MCF 10A (cell line): ENCODE data around the gene RPTOR. TPM values are rescaled to one million over a fixed set of nuclear protein-coding genes. Genes with fewer than 3 reads are reported as not detected.
A peak's percentile ranks its signal among the peaks of the same experiment; 100 is the strongest.

Source experiments
- BruUV-seq: library from RNA; stranded (reverse); fragments of 400-500 nt; replicated peaks from 2 replicates; lab custom pipeline; 2021; lab: Mats Ljungman, UMichigan
- CTCF ChIA-PET: fragments of 300-600 bp; sonication (Branson Sonifier 250); formaldehyde crosslinking; extraction: SDS; loops from one replicate; lab custom pipeline; 2021; ENCODE audit warnings: antibody characterized with exemption, inconsistent platforms; lab: Yijun Ruan, JAX
- POLR2A ChIA-PET: fragments of 300-600, 350-650 bp; sonication (Branson Sonifier 250); formaldehyde crosslinking; extraction: SDS; loops from one replicate; lab custom pipeline; 2020; ENCODE audit warnings: antibody characterized with exemption, inconsistent platforms; lab: Yijun Ruan, JAX
- DNase-seq: peaks from one replicate; pipeline ENCODE4 v3.0.0-alpha.2; 2018; ENCODE audit not compliant: unreplicated experiment
- H3K27ac Mint-ChIP-seq: one replicate; pipeline ENCODE4 v1.8.0; 2022; ENCODE audit warnings: mild to moderate bottlenecking, low read depth, mixed read lengths; ENCODE audit not compliant: unreplicated experiment
- H3K27me3 Mint-ChIP-seq: one replicate; pipeline ENCODE4 v1.8.0; 2022; ENCODE audit warnings: mixed read lengths; ENCODE audit not compliant: insufficient read depth, unreplicated experiment
- H3K36me3 Mint-ChIP-seq: one replicate; pipeline ENCODE4 v1.8.0; 2022; ENCODE audit warnings: mild to moderate bottlenecking, moderate library complexity, mixed read lengths; ENCODE audit not compliant: insufficient read depth, unreplicated experiment
- H3K4me1 Mint-ChIP-seq: one replicate; pipeline ENCODE4 v1.8.0; 2022; ENCODE audit warnings: mixed read lengths; ENCODE audit not compliant: insufficient read depth, unreplicated experiment
- H3K4me3 Mint-ChIP-seq: one replicate; pipeline ENCODE4 v1.8.0; 2022; ENCODE audit warnings: mild to moderate bottlenecking, moderate library complexity, mixed read lengths; ENCODE audit not compliant: unreplicated experiment
- H3K9me3 Mint-ChIP-seq: one replicate; pipeline ENCODE4 v1.8.0; 2022; ENCODE audit warnings: mixed read lengths; ENCODE audit not compliant: unreplicated experiment
- intact Hi-C: fragments of 100-400 bp; cut with micrococcal nuclease; formaldehyde crosslinking; loops from 2 replicates; pipeline ENCODE4 v1.14.1; 2022
- total RNA-seq: library from RNA; stranded (reverse); gene quantifications from 2 replicates; pipeline ENCODE4 v1.2.3, GENCODE V29; 2022
- TF ChIP-seq, protein P1 (sequence below): fragments of 200-600 bp; IDR thresholded peaks from one replicate; pipeline ENCODE4 v1.8.0; 2022; ENCODE audit warnings: antibody characterized with exemption, mild to moderate bottlenecking; ENCODE audit not compliant: unreplicated experiment

The RPTOR gene
- total RNA-seq, 1 experiment from 2014 or later, result 41.3 TPM

DNA sequence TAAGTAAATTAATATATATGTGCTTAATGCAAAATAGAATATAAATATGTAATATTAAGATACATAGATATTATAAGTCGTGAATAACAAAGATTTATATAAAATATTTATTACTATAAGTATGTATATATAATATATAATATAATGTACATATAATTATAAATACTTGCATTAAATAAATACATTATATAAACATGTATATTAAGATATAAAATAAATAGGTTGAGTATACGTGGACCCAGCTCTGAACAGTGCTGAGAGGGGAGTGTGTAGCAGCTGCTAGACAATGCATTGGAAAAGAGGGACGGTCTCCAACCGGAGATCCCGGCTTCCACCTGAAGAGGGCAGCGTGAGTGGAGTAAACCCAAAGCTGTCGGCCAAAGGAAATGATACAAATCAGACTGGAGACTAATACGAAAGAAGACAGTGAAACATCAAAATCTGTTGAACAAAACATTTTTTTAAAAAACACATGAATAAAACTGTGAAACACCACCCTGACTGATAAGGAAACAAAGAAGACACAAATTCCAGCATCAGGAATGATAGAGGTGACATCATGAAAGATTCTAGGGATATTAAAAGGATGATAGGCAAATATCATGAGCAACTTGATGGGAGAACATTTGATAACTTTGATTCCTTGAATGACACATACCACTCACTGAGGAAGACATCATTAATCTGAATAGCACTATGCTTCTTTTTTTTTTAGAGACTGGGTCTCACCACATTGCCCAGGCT, 321.6 kb downstream of the RPTOR start:
- peaks cover 6% of the 10 kb centered on the region for H3K4me1 Mint-ChIP-seq
- peaks cover 21% of the 10 kb centered on the region for H3K36me3 Mint-ChIP-seq
- no peak overlapping the region for H3K4me3 Mint-ChIP-seq
- no peaks in the 10 kb centered on the region for H3K9me3 Mint-ChIP-seq
- intact Hi-C loops, result loop anchor here (1.0 to 2.0 kb wide), 3 partner anchors 33 to 115 kb away; no protein-coding TSS in a partner anchor
- CTCF ChIA-PET, result interaction anchor here (0.5 to 1.4 kb wide), 7 partner anchors 11 to 285 kb away, joined by 3 to 4 read pairs (median 3); no protein-coding TSS in a partner anchor
- H3K27ac Mint-ChIP-seq, result no peak overlapping the region
- no peaks in the 10 kb centered on the region for H3K27me3 Mint-ChIP-seq
- TF ChIP-seq, protein P1, sequence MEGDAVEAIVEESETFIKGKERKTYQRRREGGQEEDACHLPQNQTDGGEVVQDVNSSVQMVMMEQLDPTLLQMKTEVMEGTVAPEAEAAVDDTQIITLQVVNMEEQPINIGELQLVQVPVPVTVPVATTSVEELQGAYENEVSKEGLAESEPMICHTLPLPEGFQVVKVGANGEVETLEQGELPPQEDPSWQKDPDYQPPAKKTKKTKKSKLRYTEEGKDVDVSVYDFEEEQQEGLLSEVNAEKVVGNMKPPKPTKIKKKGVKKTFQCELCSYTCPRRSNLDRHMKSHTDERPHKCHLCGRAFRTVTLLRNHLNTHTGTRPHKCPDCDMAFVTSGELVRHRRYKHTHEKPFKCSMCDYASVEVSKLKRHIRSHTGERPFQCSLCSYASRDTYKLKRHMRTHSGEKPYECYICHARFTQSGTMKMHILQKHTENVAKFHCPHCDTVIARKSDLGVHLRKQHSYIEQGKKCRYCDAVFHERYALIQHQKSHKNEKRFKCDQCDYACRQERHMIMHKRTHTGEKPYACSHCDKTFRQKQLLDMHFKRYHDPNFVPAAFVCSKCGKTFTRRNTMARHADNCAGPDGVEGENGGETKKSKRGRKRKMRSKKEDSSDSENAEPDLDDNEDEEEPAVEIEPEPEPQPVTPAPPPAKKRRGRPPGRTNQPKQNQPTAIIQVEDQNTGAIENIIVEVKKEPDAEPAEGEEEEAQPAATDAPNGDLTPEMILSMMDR, result peak; percentile 54
- POLR2A ChIA-PET, result interaction anchor here (0.6 to 1.7 kb wide), 5 partner anchors 10 to 365 kb away, joined by 3 to 12 read pairs (median 3); no protein-coding TSS in a partner anchor
- DNase-seq, result peak; percentile 76
- BruUV-seq, result no TSS peak

- Mint-ChIP-seq H3K36me3 (peaks cover 27% of the 10 kb centered on the region), H3K4me1 (peaks cover under 1% of the 10 kb centered on the region), H3K9me3 (no peaks in the 10 kb centered on the region), H3K27ac (no peak overlapping the region), H3K27me3 (no peaks in the 10 kb centered on the region), H3K4me3 (no peak overlapping the region)
- POLR2A ChIA-PET, result no interaction called here
- intact Hi-C loops, result no loop called here
- no TSS peak for BruUV-seq
- TF ChIP-seq, protein P1, result no peak
- CTCF ChIA-PET, result no interaction called here
- DNase-seq, result no peak
These were observed 323.5 kb downstream of the RPTOR start for GRCh38 chr17:80868022-80868609.

DNA sequence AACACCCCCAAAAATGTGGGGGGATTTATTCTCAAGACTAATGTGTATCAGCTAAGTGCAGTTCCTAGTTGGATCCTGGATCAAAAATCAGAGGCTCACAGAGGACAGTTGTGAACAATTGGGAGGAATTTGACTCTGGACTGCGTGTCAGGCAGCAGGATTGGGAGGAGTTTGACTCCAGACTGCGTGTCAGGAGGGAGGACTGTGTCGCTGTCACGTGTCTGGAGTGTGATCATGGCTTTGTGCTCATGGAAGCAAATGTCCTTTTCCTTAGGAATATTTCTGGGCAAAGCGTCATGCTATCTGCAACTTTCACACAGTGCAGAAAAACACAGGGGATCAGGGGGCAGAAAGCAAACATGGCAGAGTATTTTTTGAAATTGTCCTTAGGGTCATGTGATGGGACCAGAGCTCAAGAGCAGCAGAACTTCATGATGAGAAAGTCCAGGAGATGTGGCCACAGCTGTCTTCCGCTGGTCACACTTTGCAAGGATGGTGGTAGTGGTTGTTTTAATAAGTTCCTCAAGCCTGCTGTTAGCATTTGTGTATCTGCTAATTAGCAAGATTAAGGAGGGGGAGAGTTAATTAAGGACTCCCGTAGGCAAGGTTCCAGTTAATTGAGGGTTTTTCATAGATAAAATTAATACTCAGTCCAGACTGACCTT, 325.0 kb downstream of the RPTOR start:
- ChIA-PET POLR2A (interaction anchor here (0.7 kb wide), 1 partner anchor 414 kb away, joined by 3 read pairs; no protein-coding TSS in a partner anchor), CTCF (interaction anchor here (0.7 to 0.9 kb wide), 3 partner anchors 9 to 396 kb away, joined by 3 read pairs; no protein-coding TSS in a partner anchor)
- Mint-ChIP-seq H3K36me3 (peaks cover 25% of the 10 kb centered on the region), H3K27me3 (no peaks in the 10 kb centered on the region), H3K4me1 (peaks cover 9% of the 10 kb centered on the region), H3K9me3 (no peaks in the 10 kb centered on the region), H3K27ac (no peak overlapping the region), H3K4me3 (no peak overlapping the region)
- intact Hi-C loops, result no loop called here
- BruUV-seq, result no TSS peak
- no peak for DNase-seq
- TF ChIP-seq, protein P1, result no peak

DNA sequence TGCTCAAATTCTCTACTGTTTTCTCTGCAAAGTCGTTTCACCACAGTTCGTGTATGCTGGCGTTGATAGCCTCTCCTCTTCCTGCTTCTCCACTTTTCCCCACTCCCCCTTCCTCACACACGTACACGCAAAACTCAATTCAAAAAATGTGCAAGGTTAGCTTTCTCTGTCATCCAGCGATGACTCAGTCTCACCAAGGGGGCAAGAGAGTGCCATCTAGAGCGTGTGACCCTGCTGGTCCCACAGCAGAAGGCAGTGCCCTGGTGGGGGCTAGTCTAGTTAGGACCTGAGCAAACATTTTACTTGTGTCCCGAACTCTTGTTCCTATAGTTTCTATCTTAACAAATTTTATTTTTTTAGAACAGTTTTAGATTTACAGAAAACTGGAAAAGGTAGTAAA, 325.8 kb downstream of the RPTOR start:
- TF ChIP-seq, protein P1, result no peak
- no peak overlapping the region for H3K27ac Mint-ChIP-seq
- ChIA-PET CTCF (no interaction called here), POLR2A (no interaction called here)
- no peaks in the 10 kb centered on the region for H3K27me3 Mint-ChIP-seq
- BruUV-seq, result no TSS peak
- peaks cover 20% of the 10 kb centered on the region for H3K36me3 Mint-ChIP-seq
- H3K4me3 Mint-ChIP-seq, result no peak overlapping the region
- DNase-seq, result no peak
- intact Hi-C loops, result no loop called here
- H3K4me1 Mint-ChIP-seq, result peaks cover 9% of the 10 kb centered on the region
- no peaks in the 10 kb centered on the region for H3K9me3 Mint-ChIP-seq
